Trophoblast cell (in vitro differentiated cells and primary cell): ENCODE results near the gene PCAT6.

Experiments
- DNase-seq, 2 donors: peaks; one replicate each; pipeline ENCODE4 v3.0.0-alpha.2; 2016
- H2AFZ ChIP-seq: 2 replicates; pipeline ENCODE4 v1.6.1; 2013; ENCODE audit warnings: low read length, moderate library complexity, mild to moderate bottlenecking; ENCODE audit not compliant: insufficient read depth, poor library complexity
- H2AK5ac ChIP-seq: 2 replicates; pipeline ENCODE4 v1.6.1; 2013; ENCODE audit warnings: mild to moderate bottlenecking, low read length
- H2BK120ac ChIP-seq: 2 replicates; pipeline ENCODE4 v1.6.1; 2013; ENCODE audit warnings: low read length, mild to moderate bottlenecking, moderate library complexity; ENCODE audit not compliant: insufficient read depth, poor library complexity
- H2BK12ac ChIP-seq: 2 replicates; pipeline ENCODE4 v1.6.1; 2013; ENCODE audit warnings: mild to moderate bottlenecking, low read length, moderate library complexity
- H2BK5ac ChIP-seq: 2 replicates; pipeline ENCODE4 v1.6.1; 2013; ENCODE audit warnings: low read length, low read depth, moderate library complexity, mild to moderate bottlenecking; ENCODE audit not compliant: poor library complexity
- H3K14ac ChIP-seq: 2 replicates; pipeline ENCODE4 v1.6.1; 2013; ENCODE audit warnings: mild to moderate bottlenecking, low read length
- H3K18ac ChIP-seq: 2 replicates; pipeline ENCODE4 v1.6.1; 2013; ENCODE audit warnings: mild to moderate bottlenecking, low read length
- H3K23ac ChIP-seq: 2 replicates; pipeline ENCODE4 v1.6.1; 2013; ENCODE audit warnings: low read length
- H3K27ac ChIP-seq: 2 replicates; pipeline ENCODE4 v1.5.1; 2013; ENCODE audit warnings: low read depth, mild to moderate bottlenecking, inconsistent platforms, low read length, moderate library complexity
- H3K27me3 ChIP-seq: 2 replicates; pipeline ENCODE4 v1.6.1; 2013; ENCODE audit warnings: inconsistent platforms, mild to moderate bottlenecking, low read length, moderate library complexity; ENCODE audit not compliant: insufficient read depth
- H3K36me3 ChIP-seq, 2 experiments: 1 replicate in 1 of 2; 2 replicates in 1 of 2; pipeline ENCODE4 v1.6.1; 2013; ENCODE audit warnings: low read length in 2 of 2, mild to moderate bottlenecking in 2 of 2, moderate library complexity in 1 of 2; ENCODE audit not compliant: insufficient read depth in 2 of 2, control insufficient read depth in 1 of 2
- H3K4ac ChIP-seq: 2 replicates; pipeline ENCODE4 v1.6.1; 2013; ENCODE audit warnings: low read depth, mild to moderate bottlenecking, low read length, moderate library complexity
- H3K4me1 ChIP-seq, 2 experiments: 1 replicate in 1 of 2; 2 replicates in 1 of 2; pipeline ENCODE4 v1.6.1; 2013; ENCODE audit warnings: low read length in 2 of 2, mild to moderate bottlenecking in 2 of 2, moderate library complexity in 1 of 2; ENCODE audit not compliant: insufficient read depth in 2 of 2, control insufficient read depth in 1 of 2
- H3K4me2 ChIP-seq: 2 replicates; pipeline ENCODE4 v1.6.1; 2013; ENCODE audit warnings: inconsistent platforms, mild to moderate bottlenecking, low read length, moderate library complexity
- H3K4me3 ChIP-seq: 2 replicates; pipeline ENCODE4 v1.5.1; 2013; ENCODE audit warnings: mild to moderate bottlenecking, low read depth, low read length, inconsistent platforms
- H3K79me1 ChIP-seq: one replicate; pipeline ENCODE4 v1.6.1; 2013; ENCODE audit warnings: low read length
- H3K79me2 ChIP-seq: 2 replicates; pipeline ENCODE4 v1.6.1; 2013; ENCODE audit warnings: low read length, mild to moderate bottlenecking; ENCODE audit not compliant: control insufficient read depth, insufficient read depth, poor library complexity
- H3K9ac ChIP-seq: 2 replicates; pipeline ENCODE4 v1.6.1; 2013; ENCODE audit warnings: mild to moderate bottlenecking, low read length
- H3K9me3 ChIP-seq: 2 replicates; pipeline ENCODE4 v1.6.1; 2013; ENCODE audit warnings: low read depth, mild to moderate bottlenecking, control low read depth, inconsistent platforms, low read length; ENCODE audit not compliant: insufficient read depth
- H4K12ac ChIP-seq: 2 replicates; pipeline ENCODE4 v1.6.1; 2013; ENCODE audit warnings: low read depth, mild to moderate bottlenecking, low read length, moderate library complexity
- H4K8ac ChIP-seq: 2 replicates; pipeline ENCODE4 v1.6.1; 2013; ENCODE audit warnings: low read depth, mild to moderate bottlenecking, low read length, moderate library complexity
- H4K91ac ChIP-seq: one replicate; pipeline ENCODE4 v1.6.1; 2013; ENCODE audit warnings: low read depth, mild to moderate bottlenecking, low read length, moderate library complexity
- WGBS: extraction: QIAGEN DNeasy Blood & Tissue Kit; methylation state at CpG from one replicate; pipeline ENCODE4 v1.1.7; 2013; ENCODE audit warnings: missing lambda C conversion rate; ENCODE audit not compliant: insufficient read length, insufficient coverage; ENCODE audit errors: extremely low coverage; 5-methylcytosine and 5-hydroxymethylcytosine counted together

Gene PCAT6

DNA sequence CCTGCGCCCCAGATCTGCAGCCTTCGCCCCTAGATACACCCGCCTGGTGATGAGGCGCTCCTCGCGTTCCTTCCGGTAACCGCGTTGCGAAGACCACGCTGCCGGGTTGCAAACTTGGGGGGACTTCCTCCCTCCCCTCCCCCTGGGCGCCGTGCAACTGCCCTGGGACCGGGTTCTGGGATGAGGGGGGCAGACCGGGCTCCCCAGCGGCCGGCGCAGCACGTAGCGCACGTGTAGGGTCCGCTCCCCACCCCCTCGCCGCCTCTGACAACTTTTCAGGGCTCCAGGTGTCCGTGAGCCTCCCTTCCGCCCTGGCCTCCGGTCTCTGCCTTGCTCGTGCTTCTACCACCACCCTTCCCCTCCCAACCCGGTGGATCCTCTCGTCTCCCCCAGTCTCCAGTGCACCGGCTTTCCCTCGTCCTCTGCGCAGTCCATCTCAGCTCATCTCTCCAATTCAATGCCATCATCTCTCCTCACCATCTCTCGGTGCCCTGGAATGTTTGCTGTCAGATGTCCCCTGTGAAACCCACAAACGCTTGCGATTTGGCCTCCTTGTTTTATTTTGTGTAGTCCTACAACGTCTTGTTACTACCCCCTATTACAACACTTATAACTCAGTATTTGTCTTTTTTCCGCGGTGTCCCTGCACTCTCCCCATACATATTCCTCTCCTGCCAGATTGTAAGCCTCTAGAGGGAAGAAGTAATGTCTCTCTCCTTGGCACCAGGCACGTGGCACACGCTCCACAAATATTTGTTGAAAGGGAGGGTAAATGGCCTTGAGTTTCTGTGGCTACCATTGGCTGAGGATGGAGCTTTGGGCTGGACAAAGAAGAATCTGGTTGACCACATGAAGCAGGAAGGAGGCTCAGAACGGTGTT is 782 bp downstream of the PCAT6 start:
- Histone ChIP-seq H2AFZ (peak overlapping the region; percentile 47), H2AK5ac (peak overlapping the region; percentile 89), H3K18ac (peak overlapping the region; percentile 93), H3K4ac (peak overlapping the region; percentile 90), H3K27me3 (no peaks in the 10 kb centered on the region), H4K91ac (peak overlapping the region; percentile 94), H3K4me3 (peak overlapping the region; percentile 71), H3K27ac (peak overlapping the region; percentile 72), H2BK5ac (peak overlapping the region; percentile 81), H3K23ac (no peak overlapping the region), H3K4me1 (peaks cover 17 to 22% of the 10 kb centered on the region in 2 experiments), H4K8ac (peak overlapping the region; percentile 62), H2BK120ac (peak overlapping the region; percentile 65), H3K9me3 (peaks cover 2% of the 10 kb centered on the region), H3K79me2 (peaks cover 26% of the 10 kb centered on the region), H3K4me2 (peak overlapping the region; percentile 83), H2BK12ac (peak overlapping the region; percentile 47), H3K14ac (peak overlapping the region; percentile 95), H3K79me1 (peaks cover 38% of the 10 kb centered on the region), H3K36me3 (no peaks in the 10 kb centered on the region), H4K12ac (peak overlapping the region; percentile 79), H3K9ac (peak overlapping the region; percentile 7)
- peak; percentile 31 to 50 for DNase-seq
- no CpG with 5 or more reads among the region's 43 CpGs for WGBS

- Histone ChIP-seq H3K4me1 (peaks cover 17 to 22% of the 10 kb centered on the region in 2 experiments), H3K9me3 (no peaks in the 10 kb centered on the region), H2AK5ac (peak overlapping the region; percentile 59), H3K4me3 (no peak overlapping the region), H2BK12ac (peak overlapping the region; percentile 47), H4K12ac (peak overlapping the region; percentile 28), H3K79me2 (peaks cover 18% of the 10 kb centered on the region), H3K9ac (no peak overlapping the region), H3K79me1 (peaks cover 31% of the 10 kb centered on the region), H2AFZ (no peak overlapping the region), H3K23ac (no peak overlapping the region), H4K91ac (peak overlapping the region; percentile 94), H3K36me3 (no peaks in the 10 kb centered on the region), H3K27me3 (no peaks in the 10 kb centered on the region), H3K4ac (no peak overlapping the region), H3K4me2 (peak overlapping the region; percentile 83), H2BK120ac (peak overlapping the region; percentile 34), H4K8ac (peak overlapping the region; percentile 31), H3K18ac (peak overlapping the region; percentile 45), H2BK5ac (peak overlapping the region; percentile 4), H3K27ac (peak overlapping the region; percentile 72), H3K14ac (peak overlapping the region; percentile 47)
- peak; percentile 51 to 67 for DNase-seq
- WGBS = no CpG with 5 or more reads among the region's 9 CpGs
Observed at GRCh38 chr1:202812176-202813026, 1.6 kb downstream of the PCAT6 start.

DNA sequence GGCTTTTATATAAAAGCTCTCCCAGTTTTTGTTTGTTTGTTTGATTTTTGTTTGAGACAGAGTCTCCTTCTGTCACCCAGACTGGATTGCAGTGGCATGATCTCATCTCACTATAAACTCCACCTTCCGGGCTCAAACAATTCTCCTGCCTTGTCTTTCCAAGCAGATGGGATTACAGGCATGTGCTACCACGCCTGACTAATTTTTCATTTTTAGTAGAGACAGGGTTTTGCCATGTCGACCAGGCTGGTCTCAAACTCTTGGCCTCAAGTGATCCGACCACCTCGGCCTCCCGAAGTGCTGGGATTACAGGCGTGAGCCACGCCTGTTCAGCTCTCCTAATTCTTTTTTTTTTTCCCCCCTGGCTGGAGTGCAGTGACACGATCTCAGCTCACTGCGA is 4.4 kb downstream of the PCAT6 start:
- Histone ChIP-seq H2AK5ac (no peak overlapping the region), H4K91ac (no peak overlapping the region), H3K18ac (no peak overlapping the region), H2BK120ac (no peak overlapping the region), H2BK12ac (no peak overlapping the region), H3K9me3 (no peaks in the 10 kb centered on the region), H3K79me2 (peaks cover 9% of the 10 kb centered on the region), H3K9ac (no peak overlapping the region), H3K4ac (no peak overlapping the region), H2BK5ac (no peak overlapping the region), H3K79me1 (peaks cover 24% of the 10 kb centered on the region), H3K36me3 (no peaks in the 10 kb centered on the region), H3K23ac (no peak overlapping the region), H4K12ac (no peak overlapping the region), H4K8ac (no peak overlapping the region), H3K14ac (no peak overlapping the region), H3K4me3 (no peak overlapping the region), H3K27me3 (no peaks in the 10 kb centered on the region), H3K4me1 (peaks cover 16 to 22% of the 10 kb centered on the region in 2 experiments), H2AFZ (no peak overlapping the region), H3K27ac (no peak overlapping the region), H3K4me2 (peak overlapping the region; percentile 11)
- DNase-seq = peak; percentile 50 to 62
- WGBS = no CpG with 5 or more reads among the region's 10 CpGs

DNA sequence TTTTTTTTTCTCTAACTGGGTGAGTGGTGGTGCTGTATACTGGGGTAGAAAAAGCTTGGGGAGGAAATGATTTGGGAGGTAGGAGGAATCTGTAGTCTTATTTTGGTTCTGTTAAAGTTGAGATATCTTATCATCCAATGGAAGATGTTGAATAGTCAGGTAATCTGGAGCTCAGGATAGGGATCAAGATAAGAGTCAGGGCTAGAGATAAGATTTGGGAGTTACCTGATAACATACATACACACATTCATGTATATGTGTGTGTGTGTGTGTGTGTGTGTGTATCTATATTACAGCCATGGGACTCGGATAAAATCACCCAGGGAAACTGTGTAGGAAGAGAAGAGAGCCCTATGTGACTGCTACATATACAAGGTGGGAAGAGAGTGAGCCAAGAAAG is 8.1 kb downstream of the PCAT6 start:
- Histone ChIP-seq H4K91ac (no peak overlapping the region), H3K14ac (no peak overlapping the region), H3K79me2 (no peaks in the 10 kb centered on the region), H2BK12ac (no peak overlapping the region), H4K8ac (no peak overlapping the region), H3K4ac (no peak overlapping the region), H3K23ac (no peak overlapping the region), H2BK120ac (no peak overlapping the region), H3K4me1 (peaks cover 0 to 6% of the 10 kb centered on the region in 2 experiments), H4K12ac (no peak overlapping the region), H2AFZ (no peak overlapping the region), H3K79me1 (peaks cover 1% of the 10 kb centered on the region), H3K27ac (no peak overlapping the region), H3K9ac (no peak overlapping the region), H3K4me3 (no peak overlapping the region), H3K36me3 (no peaks in the 10 kb centered on the region), H2AK5ac (no peak overlapping the region), H3K9me3 (no peaks in the 10 kb centered on the region), H2BK5ac (no peak overlapping the region), H3K27me3 (no peaks in the 10 kb centered on the region), H3K4me2 (no peak overlapping the region), H3K18ac (no peak overlapping the region)
- WGBS = no CpG with 5 or more reads among the region's 1 CpG
- peak in 1 of 2 donors; percentile 51 for DNase-seq
